ENCODE results near the gene TARDBP.

- no peak for TF ChIP-seq CTCF (IDR thresholded peaks at IDR 0.05)
- no peak for TF ChIP-seq POLR2A (IDR thresholded peaks at IDR 0.05)
Measured at GRCh38 chr1:11044849-11045427, 32.5 kb downstream of the TARDBP start.

Data from esophagus squamous epithelium (tissue), 4 donors.